ENCODE results near the gene SLC17A5.

- TF ChIP-seq SP1 (IDR thresholded peaks at IDR 0.05) (peak; percentile 96), GABPA (IDR thresholded peaks at IDR 0.05 in 1 of 2, conservative IDR thresholded peaks at IDR 0.05 in 1 of 2) (peak in 1 of 2 donors; percentile 35), CTCF (IDR thresholded peaks at IDR 0.05; ENCODE audit: low read depth, low read length, missing input control) (no peak), YY1 (IDR thresholded peaks at IDR 0.05) (peak; percentile 85), JUND (IDR thresholded peaks at IDR 0.05) (peak; percentile 94 to 98), MAX (IDR thresholded peaks at IDR 0.05) (peak; percentile 96), ATF3 (IDR thresholded peaks at IDR 0.05) (peak; percentile 88), EGR1 (IDR thresholded peaks at IDR 0.05; ENCODE audit: low read depth in 2 of 2) (peak in 1 of 2 donors; percentile 84), ZBTB33 (IDR thresholded peaks at IDR 0.05) (peak; percentile 89), TAF1 (conservative IDR thresholded peaks at IDR 0.05) (peak; percentile 52), REST (IDR thresholded peaks at IDR 0.05) (peak; percentile 91), RAD21 (IDR thresholded peaks at IDR 0.05) (peak; percentile 41 to 56), HNF4G (IDR thresholded peaks at IDR 0.05) (peak; percentile 95), NR2F2 (IDR thresholded peaks at IDR 0.05) (no peak)
Observed at GRCh38 chr6:73566954-73567591, 86.7 kb downstream of the SLC17A5 start.
